Upper lobe of right lung (tissue), 1 donor: ENCODE data around the gene EPN2. TPM values are rescaled to one million over a fixed set of nuclear protein-coding genes. Genes with fewer than 3 reads are reported as not detected.

ENCODE experiments used
- ATAC-seq: fragments of 200-7000 bp; cut with Tn5 transposase; one replicate; pipeline ENCODE4 v1.9.1; 2020; ENCODE audit warnings: mild to moderate bottlenecking, moderate library complexity
- DNase-seq: peaks from one replicate; pipeline ENCODE4 v3.0.0-alpha.2; 2020
- H3K27ac ChIP-seq: fragments of 200-600 bp; one replicate; pipeline ENCODE4 v1.8.0; 2022
- H3K27me3 ChIP-seq: fragments of 200-600 bp; one replicate; pipeline ENCODE4 v1.8.0; 2022; ENCODE audit warnings: mild to moderate bottlenecking
- H3K36me3 ChIP-seq: fragments of 200-600 bp; one replicate; pipeline ENCODE4 v1.8.0; 2022
- H3K4me1 ChIP-seq: fragments of 200-600 bp; one replicate; pipeline ENCODE4 v1.8.0; 2022
- H3K4me3 ChIP-seq: fragments of 200-600 bp; one replicate; pipeline ENCODE4 v1.8.0; 2022; ENCODE audit warnings: mild to moderate bottlenecking
- H3K9me3 ChIP-seq: fragments of 200-600 bp; one replicate; pipeline ENCODE4 v1.8.0; 2022
- CTCF ChIP-seq: fragments of 200-600 bp; IDR thresholded peaks from one replicate; pipeline ENCODE4 v1.8.0; 2022; ENCODE audit warnings: antibody characterized with exemption
- intact Hi-C: fragments of 100-400 bp; cut with DNase I; formaldehyde crosslinking; loops from one replicate; pipeline ENCODE4 v1.11.0; 2022
- total RNA-seq: library from RNA; stranded (reverse); fragmentation: NEBNext Ultra II Directional; extraction: Animal tissue kit (Norgen Biotek cat#: 25700); gene quantifications from one replicate; pipeline ENCODE4 v1.2.1, GENCODE V29; 2021
- donor health status: DM: no; HTN: yes; CAD: no; lungs with severe emphysema.

The EPN2 gene
- total RNA-seq, 1 donor from 2014 or later = 54.5 TPM

- intact Hi-C loops = no loop called here
Measured at GRCh38 chr17:19379361-19380065, 142.3 kb downstream of the EPN2 start.

GRCh38 chr17:19380481-19381301 lies 143.5 kb downstream of the EPN2 start:
- H3K9me3 ChIP-seq = no peaks in the 10 kb centered on the region
- H3K4me1 ChIP-seq = peaks cover 30% of the 10 kb centered on the region
- peaks cover 53% of the 10 kb centered on the region for H3K36me3 ChIP-seq
- ATAC-seq = no peak
- intact Hi-C loops = no loop called here
- H3K4me3 ChIP-seq = no peak overlapping the region
- no peak overlapping the region for H3K27ac ChIP-seq
- DNase-seq = peak; percentile 59
- TF ChIP-seq CTCF = no peak
- H3K27me3 ChIP-seq = no peaks in the 10 kb centered on the region

More at GRCh38 chr17:19379361-19380065, 142.3 kb downstream of the EPN2 start:
- Histone ChIP-seq H3K27me3 (no peaks in the 10 kb centered on the region), H3K4me3 (peak overlapping the region; percentile 94), H3K4me1 (peaks cover 28% of the 10 kb centered on the region), H3K27ac (no peak overlapping the region), H3K9me3 (no peaks in the 10 kb centered on the region), H3K36me3 (peaks cover 46% of the 10 kb centered on the region)
- no peak for ATAC-seq
- no peak for TF ChIP-seq CTCF
- DNase-seq = peak; percentile 6

- no peak overlapping the region for H3K27ac ChIP-seq
- no peak overlapping the region for H3K4me3 ChIP-seq
- peaks cover 53% of the 10 kb centered on the region for H3K36me3 ChIP-seq
- no peak for ATAC-seq
- H3K4me1 ChIP-seq = peaks cover 37% of the 10 kb centered on the region
- peak; percentile 40 for DNase-seq
- TF ChIP-seq CTCF = no peak
- intact Hi-C loops = no loop called here
- H3K27me3 ChIP-seq = no peaks in the 10 kb centered on the region
- H3K9me3 ChIP-seq = no peaks in the 10 kb centered on the region
Measured at GRCh38 chr17:19381361-19381740, 144.2 kb downstream of the EPN2 start.

- no peak for DNase-seq
- Histone ChIP-seq H3K4me1 (peaks cover 35% of the 10 kb centered on the region), H3K9me3 (no peaks in the 10 kb centered on the region), H3K27ac (no peak overlapping the region), H3K27me3 (no peaks in the 10 kb centered on the region), H3K4me3 (no peak overlapping the region), H3K36me3 (peaks cover 53% of the 10 kb centered on the region)
- intact Hi-C loops = no loop called here
- TF ChIP-seq CTCF = no peak
- no peak for ATAC-seq
Measured at GRCh38 chr17:19381741-19382444, 144.7 kb downstream of the EPN2 start.

- intact Hi-C loops = no loop called here
- TF ChIP-seq CTCF = no peak
- Histone ChIP-seq H3K27ac (no peak overlapping the region), H3K9me3 (no peaks in the 10 kb centered on the region), H3K4me3 (no peak overlapping the region), H3K27me3 (no peaks in the 10 kb centered on the region), H3K4me1 (peaks cover 35% of the 10 kb centered on the region), H3K36me3 (peaks cover 53% of the 10 kb centered on the region)
- ATAC-seq = no peak
- DNase-seq = no peak
Measured at GRCh38 chr17:19382531-19383444, 145.6 kb downstream of the EPN2 start.
